ENCODE results near the gene SERPINE2.
A peak's percentile ranks its signal among the peaks of the same experiment; 100 is the strongest.

The SERPINE2 gene

GRCh38 chr2:224055101-224055500 is 16.0 kb upstream of the SERPINE2 start:
- intact Hi-C loops (cut with DNase I): no loop called here
- DNase-seq: no peak

GRCh38 chr2:224046752-224047151 is 7.7 kb upstream of the SERPINE2 start:
- intact Hi-C loops (cut with DNase I): no loop called here

GRCh38 chr2:224042191-224042696 is 3.2 kb upstream of the SERPINE2 start:
- DNase-seq: peak in 1 of 10 donors; percentile 29
- intact Hi-C loops (cut with DNase I): no loop called here

More at GRCh38 chr2:224046752-224047151, 7.7 kb upstream of the SERPINE2 start:
- DNase-seq: no peak

GRCh38 chr2:224041554-224041953 is 2.5 kb upstream of the SERPINE2 start:
- DNase-seq: peak in 5 of 10 donors; percentile 12 to 75 (median 41)
- intact Hi-C loops (cut with DNase I): no loop called here

- no peak for DNase-seq
- intact Hi-C loops (cut with DNase I): no loop called here
These were observed 1.7 kb upstream of the SERPINE2 start for GRCh38 chr2:224040753-224041152.

- intact Hi-C loops (cut with DNase I): loop anchor here (1.0 to 5.0 kb wide), 3 partner anchors 43 to 244 kb away; no protein-coding TSS in a partner anchor
- no peak for DNase-seq
These were observed 819 bp upstream of the SERPINE2 start for GRCh38 chr2:224039770-224040440.

- intact Hi-C loops (cut with DNase I): loop anchor here (1.0 to 5.0 kb wide), 3 partner anchors 41 to 246 kb away; no protein-coding TSS in a partner anchor
- DNase-seq: peak in 1 of 10 donors; percentile 36
These were observed 331 bp downstream of the SERPINE2 start for GRCh38 chr2:224038830-224039079.

GRCh38 chr2:224038049-224038829 is 847 bp downstream of the SERPINE2 start:
- peak in 4 of 10 donors; percentile 26 to 88 (median 78) for DNase-seq
- intact Hi-C loops (cut with DNase I): loop anchor here (5.0 kb wide), 2 partner anchors 41 to 104 kb away; no protein-coding TSS in a partner anchor

- no peak for DNase-seq
- intact Hi-C loops (cut with DNase I): loop anchor here (5.0 kb wide), 2 partner anchors 40 to 105 kb away; no protein-coding TSS in a partner anchor
These were observed 2.2 kb downstream of the SERPINE2 start for GRCh38 chr2:224036731-224037361.

GRCh38 chr2:224034017-224034416 is 5.1 kb downstream of the SERPINE2 start:
- DNase-seq: peak in 1 of 10 donors; percentile 75
- intact Hi-C loops (cut with DNase I): no loop called here

GRCh38 chr2:224033601-224034000 is 5.5 kb downstream of the SERPINE2 start:
- DNase-seq: no peak
- intact Hi-C loops (cut with DNase I): no loop called here

GRCh38 chr2:224032283-224032682 is 6.8 kb downstream of the SERPINE2 start:
- intact Hi-C loops (cut with DNase I): no loop called here
- DNase-seq: no peak

GRCh38 chr2:224031358-224031970 is 7.6 kb downstream of the SERPINE2 start:
- peak in 1 of 10 donors; percentile 35 for DNase-seq
- intact Hi-C loops (cut with DNase I): no loop called here

- intact Hi-C loops (cut with DNase I): no loop called here
- no peak for DNase-seq
These were observed 8.3 kb downstream of the SERPINE2 start for GRCh38 chr2:224030786-224031185.

GRCh38 chr2:224029876-224030275 is 9.2 kb downstream of the SERPINE2 start:
- intact Hi-C loops (cut with DNase I): no loop called here
- DNase-seq: no peak

GRCh38 chr2:224027931-224028330 is 11.2 kb downstream of the SERPINE2 start:
- intact Hi-C loops (cut with DNase I): no loop called here
- DNase-seq: peak in 1 of 10 donors; percentile 42

- DNase-seq: no peak
- intact Hi-C loops (cut with DNase I): no loop called here
These were observed 12.0 kb downstream of the SERPINE2 start for GRCh38 chr2:224027070-224027469.

GRCh38 chr2:224025874-224026273 is 13.2 kb downstream of the SERPINE2 start:
- DNase-seq: no peak
- intact Hi-C loops (cut with DNase I): no loop called here

GRCh38 chr2:224024270-224024669 is 14.8 kb downstream of the SERPINE2 start:
- no peak for DNase-seq
- intact Hi-C loops (cut with DNase I): no loop called here

GRCh38 chr2:224023188-224023587 is 15.9 kb downstream of the SERPINE2 start:
- intact Hi-C loops (cut with DNase I): no loop called here
- no peak for DNase-seq

GRCh38 chr2:224022486-224022885 is 16.6 kb downstream of the SERPINE2 start:
- no peak for DNase-seq
- intact Hi-C loops (cut with DNase I): no loop called here
